Ureter (tissue), 1 donor: Measurements from ENCODE around the gene TMEM120B. TPM values are rescaled to one million over a fixed set of nuclear protein-coding genes. Genes with fewer than 3 reads are reported as not detected.

Experiments used
- DNase-seq: peaks from one replicate; pipeline ENCODE4 v3.0.0-alpha.2; 2020; ENCODE audit warnings: low spot score
- total RNA-seq: library from RNA; stranded (reverse); gene quantifications from one replicate; pipeline ENCODE4 v1.2.4, GENCODE V29; 2023
- donor health status: DM: yes; HTN: yes; CAD: no.

Gene TMEM120B
- total RNA-seq, 1 donor from 2014 or later = 16.7 TPM

DNA sequence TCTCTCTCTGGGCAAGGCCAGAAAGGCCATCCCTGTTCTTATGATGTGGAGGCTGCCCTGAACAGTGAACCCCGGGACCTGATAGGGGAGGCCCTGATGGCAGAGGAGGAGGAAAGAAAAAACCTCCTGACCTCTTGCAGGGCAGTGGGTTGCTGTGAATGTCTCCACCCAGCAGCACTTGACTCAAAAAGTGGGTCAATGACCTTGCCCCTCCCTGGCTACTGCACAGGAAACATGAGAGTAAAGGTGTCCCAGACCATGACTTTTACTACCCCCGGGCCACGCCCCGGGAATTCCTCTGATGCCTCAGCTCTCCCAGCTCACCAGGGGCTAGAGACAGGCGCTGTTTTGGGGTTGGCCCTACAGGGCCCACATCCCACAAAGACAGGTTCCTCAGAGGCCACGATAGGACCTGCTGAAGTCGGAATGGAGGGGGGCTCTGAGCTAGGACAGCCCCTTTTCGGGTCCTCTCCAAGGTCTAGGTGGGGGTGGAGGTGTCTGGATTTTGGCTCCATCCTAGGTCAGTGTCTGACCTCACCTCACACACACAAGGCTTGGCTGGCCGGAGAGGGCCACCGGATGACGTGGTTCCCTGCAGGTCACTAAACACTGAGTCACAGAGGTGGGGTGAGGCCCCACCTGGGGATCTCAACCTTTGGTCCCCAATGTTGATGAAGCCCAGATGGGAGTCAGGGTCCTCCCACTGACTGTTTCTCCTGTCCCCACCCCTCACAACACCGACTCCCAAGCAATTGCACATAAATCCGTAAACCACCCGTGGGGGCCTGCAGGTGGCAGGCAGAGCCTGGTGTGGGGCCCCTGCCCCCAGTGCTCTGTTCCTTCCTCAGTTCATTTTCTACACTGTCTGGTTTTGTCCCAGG is 79.4 kb downstream of the TMEM120B start:
- DNase-seq = no peak

DNA sequence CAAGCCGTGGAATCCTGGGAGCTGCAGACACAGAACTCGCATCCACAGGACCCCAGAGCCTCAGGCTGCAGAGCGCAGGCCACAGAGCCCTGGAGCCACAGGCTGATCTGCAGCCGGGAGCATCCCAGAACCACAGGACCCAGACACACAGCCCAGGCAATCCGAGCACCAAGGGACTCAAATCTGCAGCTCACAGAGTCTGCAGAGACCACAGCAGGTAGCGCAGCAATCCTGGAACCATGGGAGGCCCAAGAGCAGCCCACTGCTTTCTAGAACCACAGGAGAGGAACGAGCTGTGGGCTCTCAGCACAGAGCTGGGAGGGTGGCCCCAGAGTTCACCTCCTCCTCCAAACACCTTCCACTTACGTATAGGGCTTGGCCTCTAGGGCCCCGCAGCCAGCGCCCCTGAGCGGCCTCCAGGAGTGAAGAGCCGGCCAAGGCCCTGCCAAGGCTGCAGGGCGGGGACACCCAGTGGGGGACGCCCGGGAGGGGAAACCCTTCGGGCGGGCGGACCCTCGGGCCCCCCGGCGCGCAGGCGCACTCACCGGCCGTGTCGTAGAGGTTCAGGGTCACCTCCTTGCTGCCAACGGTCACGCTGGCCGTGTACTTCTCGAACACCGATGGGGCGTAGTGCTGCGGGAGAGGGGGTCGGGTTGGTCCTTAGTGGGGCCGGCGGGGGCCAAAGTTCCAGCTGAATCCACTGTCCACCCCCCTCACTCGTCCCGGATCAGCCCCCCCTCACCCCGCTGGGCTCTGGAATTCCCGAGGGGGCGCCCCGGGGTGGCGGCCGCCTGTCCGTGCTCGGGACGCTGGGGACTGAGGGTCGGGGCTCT is 80.3 kb downstream of the TMEM120B start:
- DNase-seq = peak; percentile 57

DNA sequence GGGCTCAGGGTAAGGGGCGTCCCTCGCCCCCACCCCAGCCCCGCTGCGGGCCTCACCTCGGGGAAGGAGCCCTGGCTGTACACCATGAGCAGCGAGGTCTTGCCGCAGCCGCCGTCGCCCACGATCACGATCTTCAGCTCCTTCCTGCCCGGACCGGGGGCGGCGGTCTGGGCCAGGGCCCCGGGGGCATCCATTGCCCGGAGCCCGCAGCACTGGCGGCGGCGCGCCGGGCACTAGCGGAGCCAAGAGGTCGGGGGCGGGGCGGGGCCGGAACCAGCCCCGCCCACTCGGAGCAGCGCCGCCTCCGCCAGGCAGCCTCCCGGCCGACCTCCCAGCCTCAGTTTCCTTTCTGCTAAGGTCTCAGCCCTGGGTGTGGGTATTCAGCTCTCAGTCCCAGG is 80.9 kb downstream of the TMEM120B start, which contains the start of gene RHOF:
Gene RHOF, minus strand, starts transcription at position 249 of the 398 bp plus-strand sequence. Its CDS starts 55 bp downstream, at position 194.
- DNase-seq = no peak

DNA sequence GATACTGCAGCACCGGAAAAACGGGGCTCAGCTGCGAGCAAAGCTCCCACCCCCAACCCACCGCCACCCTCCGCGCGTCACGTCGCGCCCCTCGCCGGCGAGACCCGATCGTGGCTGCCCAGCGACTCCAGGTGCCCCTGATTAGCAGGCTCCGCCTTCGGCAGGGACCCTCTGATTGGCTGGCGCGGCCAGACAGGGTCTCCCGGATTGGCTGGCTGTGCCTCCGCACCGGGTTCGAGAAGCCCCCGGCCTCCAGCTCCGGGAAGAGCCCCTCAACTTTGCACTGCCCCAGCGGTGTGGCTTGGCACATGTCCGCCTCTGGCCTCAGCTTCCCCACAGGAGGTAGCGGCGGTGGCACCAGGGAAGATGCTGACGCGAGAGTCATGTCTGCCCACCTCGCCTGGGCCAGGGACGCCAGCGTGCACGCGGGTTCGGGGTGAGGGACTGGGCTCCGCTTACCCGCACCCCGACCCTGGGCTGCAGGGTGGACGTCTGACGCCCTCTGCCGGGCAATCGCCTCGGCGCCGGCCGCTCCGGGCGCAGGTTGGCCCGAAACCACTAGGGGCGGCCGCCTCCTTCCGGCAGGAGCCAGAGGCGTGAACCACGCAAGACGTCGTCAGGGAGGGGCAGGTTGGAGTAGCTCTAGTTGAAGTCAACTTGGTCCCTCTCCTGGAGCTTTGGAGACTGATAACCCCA is 81.4 kb downstream of the TMEM120B start:
- peak; percentile 94 for DNase-seq

DNA sequence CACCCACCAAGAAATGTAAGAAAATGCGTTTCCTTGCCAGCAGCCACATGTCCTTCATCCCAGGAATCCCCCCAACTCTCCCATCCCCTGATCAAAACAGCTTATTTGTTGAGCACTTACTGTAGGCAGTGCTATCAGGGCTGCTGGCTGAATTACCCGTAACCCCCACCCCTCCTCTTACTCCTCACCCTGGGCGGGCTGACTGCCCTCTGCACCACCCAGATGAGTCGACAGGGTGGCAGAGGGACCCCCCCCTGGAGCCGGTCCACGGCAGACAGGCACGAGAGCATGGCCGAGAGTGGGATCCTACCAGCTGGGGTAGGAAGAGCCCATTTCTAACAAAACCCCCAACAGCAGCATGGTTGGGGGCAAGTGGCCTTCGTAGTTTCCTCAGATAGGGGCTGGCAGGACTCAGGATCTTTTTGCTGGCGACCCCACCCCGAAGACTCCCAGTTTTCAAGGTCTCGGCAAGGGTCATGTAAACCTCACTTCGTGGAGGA is 82.0 kb downstream of the TMEM120B start:
- DNase-seq = peak; percentile 67

DNA sequence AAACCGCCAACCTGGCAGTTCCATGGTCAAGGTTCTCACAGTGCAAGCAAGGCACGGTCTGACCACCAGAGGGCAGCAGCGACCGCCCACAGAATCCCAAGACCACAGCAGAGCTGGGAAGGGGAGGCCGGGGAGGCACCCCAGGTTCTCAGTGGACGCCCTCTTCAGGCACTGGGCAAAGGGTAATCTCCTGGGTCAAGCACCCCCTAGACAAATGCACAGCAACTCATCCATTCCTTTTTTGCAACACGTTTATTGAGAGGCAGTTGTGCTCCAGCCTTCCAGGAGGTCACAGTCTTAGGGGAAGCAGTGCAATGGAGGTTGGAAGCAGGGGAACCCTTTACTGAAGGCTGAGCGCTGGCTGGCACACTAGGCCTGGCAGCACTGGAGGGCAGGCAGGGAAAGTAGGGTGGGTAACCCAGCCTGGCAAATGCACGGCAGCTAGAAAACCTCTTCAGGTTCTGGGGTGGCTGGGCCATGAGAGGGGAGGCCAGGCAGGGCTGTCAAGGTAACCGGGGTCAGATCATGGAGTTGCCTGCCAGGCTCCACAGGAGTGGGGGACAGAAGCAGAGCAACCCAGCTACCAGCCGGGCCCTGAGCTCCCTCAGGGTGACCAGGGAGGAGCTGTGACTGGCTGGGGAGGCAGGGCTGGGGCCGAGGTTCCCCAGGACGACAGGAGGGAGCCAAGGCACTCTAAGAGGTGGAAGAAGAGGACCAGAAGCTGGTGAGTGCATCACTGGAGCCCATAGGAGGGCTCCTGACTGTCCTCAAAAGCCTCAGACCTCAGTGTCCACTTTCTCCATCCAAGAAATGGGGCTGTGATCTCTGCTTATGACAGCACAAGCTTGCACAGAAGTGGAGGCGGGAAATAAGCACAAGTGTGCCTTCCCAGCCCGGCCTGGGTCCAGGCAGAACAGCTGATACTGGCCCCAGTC is 82.7 kb downstream of the TMEM120B start:
- peak; percentile 93 for DNase-seq

DNA sequence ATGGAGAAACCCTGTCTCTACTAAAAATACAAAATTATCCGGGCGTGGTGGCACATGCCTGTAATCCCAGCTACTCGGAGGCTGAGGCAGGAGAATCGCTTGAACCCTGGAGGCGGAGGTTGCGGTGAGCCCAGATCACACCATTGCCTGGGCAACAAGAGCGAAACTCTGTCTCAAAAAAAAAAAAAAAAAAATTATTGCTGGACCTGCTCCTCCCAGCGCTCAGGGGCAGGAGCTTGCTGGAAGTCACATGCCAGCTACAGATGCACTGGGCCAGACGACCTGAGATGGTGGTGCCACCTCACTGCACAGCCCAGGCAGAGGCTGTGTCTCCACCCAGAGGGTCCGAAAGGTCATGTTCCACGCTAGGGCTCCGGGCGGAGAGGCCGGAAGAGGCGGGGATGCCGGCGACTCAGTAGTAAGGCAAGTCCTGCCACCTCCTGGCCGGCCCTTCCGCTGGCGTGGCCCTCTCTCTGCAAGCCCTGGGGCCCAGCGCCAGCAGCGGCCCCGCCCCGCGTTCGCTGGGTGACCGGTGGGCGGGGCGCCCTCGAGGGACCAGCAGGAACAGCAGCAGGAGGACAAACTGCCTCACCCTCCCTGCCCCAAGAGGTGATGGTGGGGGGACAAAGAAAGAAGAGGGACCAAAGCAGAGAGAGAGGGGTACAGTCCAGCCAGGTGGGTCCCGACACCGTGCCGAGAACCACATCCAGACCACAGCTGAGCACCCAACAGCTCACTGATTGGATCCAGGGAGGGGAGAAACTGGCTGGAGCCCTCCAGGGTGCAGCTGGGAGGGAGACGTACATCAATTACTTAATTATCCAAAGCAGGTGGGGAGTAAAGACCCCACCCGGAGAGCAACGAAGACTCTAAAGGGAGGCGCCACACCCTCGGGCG is 84.6 kb downstream of the TMEM120B start:
- DNase-seq = peak; percentile 93

DNA sequence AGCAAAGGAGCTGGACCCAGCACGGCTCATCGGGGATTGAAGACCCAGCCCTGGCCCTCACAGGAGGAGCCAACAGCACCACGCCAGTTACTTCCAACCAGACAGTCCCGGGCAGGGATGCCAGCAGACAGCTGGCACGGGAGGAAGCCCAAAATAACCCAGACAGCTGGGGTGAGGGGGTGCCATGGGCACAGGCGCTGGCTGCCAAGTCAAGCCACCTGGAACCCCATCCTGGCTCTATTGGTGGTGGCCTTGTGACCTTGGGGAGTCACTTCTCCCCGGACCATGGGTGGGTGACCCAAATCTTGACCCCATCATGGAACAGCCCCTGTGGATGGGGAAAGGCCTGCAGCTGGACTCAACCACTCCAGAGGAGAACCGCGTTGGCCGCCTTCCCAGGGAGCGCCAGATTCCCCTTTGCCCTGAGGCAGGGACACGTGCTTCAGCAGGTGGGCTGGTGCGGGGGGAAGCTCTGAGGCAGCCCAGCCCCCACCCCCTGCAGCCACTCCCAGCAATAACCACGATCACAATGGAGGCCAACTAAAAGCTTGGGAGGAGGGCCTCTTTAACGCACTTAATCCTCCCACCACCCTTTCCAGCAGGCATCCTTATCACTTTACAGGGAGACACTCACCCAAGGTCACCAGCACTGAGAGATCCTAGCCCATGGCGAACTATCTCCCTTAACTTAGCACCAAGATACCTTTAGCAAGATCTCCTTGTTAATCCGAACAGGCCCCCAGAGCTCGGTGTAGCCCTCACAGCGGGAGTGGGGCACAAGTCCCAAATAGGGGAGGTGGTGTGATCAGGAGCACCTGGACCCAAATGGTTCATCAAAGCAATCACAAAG is 85.6 kb downstream of the TMEM120B start:
- peak; percentile 74 for DNase-seq

DNA sequence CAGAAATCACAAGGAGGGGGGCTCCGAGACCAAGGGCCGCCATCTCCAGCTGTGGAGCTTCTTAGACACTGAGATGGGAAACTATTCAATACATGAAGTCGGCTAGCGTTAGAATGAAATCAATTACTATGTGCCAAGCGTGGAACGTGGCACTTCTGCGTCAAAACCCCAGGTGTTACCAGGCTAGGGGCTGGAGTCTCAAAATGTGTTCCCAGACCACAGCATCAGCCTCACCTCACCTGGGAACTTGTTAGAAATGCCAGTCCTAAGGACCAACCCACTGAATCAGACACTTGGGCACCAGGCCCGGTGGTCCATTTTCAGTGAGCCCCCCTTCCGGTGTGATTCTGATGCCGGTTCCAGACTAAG is 86.2 kb downstream of the TMEM120B start:
- no peak for DNase-seq

DNA sequence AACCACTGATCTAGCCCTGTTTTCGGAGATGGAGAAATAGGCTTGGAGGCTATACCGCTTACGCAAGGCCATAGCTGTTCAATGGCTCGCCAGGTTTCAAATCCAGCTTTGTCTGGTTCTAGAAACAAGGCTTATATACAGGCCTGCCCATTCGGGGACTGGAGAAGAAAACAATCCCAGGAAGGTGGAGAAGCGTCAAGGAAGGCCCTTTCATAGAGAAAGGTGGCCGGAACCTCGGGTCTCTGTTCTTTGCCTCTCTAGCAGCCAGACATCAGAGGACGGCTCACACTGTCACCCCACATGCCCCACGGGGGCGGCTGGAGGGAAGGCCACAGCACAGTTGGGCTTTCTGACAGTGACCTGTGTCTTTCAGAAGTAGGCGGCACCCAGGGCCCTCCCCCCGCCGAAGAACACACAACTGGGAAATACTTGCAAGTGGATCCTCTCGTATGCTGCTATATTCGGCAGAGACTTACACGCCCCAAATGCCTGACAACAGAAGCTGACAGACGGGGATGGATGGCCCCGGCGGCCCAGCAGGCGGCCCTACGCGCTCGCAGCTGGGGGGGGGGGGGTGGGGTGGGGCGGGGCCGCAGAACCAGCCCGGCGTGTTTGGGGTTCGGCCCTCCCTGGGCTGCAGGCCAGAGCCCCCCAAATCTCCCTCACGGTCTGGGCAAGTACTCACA is 86.7 kb downstream of the TMEM120B start:
- DNase-seq = peak; percentile 88

DNA sequence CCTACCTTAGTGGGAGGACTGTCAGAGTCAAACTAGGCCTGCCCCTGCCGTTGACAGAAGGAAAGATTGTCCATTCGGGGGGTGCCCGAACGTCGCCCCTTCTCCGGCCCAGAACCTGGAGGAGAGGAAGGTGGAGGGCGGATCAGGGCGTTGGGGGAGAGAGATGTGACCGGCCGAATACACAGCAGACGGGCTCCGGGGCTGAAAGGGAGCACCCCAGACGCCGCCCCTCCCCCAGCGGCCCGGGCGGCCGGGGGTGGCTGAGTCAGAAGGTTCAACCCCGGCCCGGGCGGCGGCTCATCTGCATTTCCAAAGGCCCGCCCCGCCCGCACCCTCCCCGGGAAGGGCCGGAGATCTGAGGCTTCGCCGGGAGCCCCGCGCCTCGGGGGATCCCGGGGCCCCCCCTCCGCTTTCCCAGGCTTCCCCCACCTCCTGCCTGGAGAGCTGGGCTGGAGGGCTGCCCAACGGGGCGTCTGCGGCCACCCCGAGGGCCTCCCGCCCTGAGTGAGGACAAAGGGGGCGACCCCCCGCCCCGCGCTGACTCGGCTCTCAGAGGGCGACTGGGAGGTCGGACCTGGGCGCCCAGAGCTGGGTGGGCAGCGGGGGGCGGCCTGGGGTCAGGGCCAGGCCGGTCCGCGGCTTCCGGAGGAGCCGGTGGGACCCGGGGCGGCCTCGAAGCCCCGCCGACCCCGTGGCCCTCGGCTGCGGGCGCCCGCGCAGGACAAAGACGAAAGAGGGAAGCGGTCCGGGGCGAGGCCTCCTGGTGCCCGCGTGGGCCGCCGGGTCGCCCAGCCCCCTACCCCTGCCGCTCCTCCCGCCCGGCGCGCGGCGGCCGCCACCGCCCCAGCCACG is 87.5 kb downstream of the TMEM120B start:
- DNase-seq = peak; percentile 93

DNA sequence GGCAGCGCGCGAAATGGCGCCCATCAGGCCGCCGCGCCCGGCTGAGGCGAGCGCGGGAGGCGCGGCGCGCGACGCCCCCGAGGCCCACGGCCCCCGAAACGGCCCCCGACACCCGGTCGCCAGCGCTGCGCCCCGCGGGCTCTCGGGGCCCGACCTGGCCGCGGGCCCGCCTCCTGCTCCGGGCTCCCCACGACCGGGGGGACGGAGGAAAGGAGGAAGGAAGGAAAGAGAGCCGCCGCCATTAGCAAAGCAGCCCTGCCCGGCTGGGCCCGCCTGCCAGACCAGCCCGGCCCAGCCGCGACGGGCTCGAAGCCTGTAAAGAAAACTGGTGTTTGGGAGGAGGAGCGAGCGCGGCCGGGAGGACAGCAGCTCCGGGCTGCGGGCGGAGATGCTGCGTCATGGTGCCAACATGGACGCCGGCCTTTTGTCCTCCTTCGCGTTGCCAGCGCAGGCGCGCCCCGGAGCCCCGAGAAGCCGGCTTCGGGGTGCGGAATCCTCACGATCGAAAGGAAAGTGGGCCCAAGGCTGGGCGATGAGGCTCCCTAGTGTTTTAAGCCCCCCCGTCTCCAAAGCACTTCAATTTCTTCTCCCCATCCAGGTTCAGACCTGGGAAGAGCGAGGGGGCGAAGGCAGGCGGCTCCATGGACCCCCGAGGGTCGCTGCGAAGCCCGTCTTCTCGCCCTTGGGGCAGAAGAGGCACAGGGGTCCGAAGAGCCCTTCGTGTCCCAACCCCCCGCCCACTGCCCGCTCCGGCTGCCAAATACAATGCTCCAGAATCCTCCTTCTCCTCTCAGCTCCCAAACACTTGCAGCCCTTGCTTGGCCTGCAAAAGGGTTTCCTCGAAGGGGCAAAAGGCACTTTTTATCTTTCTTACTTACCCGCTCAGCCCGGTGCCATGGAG is 88.4 kb downstream of the TMEM120B start:
- DNase-seq = peak; percentile 79

DNA sequence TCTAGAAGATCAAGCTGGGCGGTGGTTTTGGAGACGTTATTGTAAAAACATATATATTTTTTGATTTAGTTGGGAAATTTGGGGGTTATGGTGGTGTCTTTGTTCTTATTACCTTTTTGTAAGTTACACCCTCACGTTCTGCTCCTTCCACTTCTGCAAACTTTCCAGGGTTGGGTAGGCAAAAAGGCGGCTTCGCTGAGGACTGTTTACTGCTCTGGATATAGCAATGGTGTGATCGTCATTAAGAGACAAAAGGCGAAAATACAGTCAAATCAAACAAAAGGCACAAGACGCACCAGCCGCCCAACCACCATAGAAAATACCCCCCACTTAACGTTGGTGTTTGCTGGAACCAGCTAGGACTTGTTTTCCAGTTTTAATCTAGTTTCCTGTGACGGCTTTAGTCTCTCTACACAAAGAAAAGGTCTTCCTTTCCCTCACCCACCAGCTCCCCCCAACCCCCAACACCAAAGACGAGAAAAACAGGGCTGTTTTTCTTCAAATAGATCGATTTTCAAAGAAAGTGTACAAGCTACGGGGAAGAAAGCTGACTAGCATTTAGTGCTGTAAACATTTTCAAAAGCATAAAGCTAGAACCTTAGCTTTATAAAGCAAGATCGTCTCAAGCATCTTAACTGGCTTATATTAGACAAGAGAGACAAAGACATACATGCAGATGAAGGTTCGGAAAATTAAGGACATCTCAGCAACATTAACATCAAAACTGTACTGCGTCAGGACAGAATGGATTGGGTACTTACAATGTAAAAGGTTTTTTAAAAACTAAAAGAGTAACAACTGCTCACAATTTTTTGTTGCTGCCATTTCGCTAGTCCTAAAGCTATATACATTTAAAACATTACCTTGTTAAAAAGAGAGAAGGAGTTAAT is 89.3 kb downstream of the TMEM120B start:
- peak; percentile 49 for DNase-seq

DNA sequence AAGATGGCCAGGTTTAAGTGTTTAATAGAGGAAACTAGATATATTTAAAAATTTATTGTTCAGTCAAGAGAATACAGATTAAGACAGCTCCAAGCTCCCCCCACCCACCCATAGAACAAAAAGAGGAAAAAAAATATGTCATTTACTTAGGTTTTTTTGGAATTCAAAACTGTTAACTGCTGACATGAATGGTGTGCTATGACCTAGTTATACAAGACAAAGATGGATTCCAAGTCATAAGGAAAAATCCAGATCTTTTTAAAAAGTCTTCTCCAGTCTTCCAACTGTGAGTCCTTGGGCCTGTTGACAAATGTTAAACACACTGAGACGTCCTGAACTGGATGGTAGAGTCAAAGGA is 89.9 kb downstream of the TMEM120B start:
- DNase-seq = no peak
